Adrenal gland (tissue), 12 donors: ENCODE measurements around the gene PPP1R7. TPM values are rescaled to one million over a fixed set of nuclear protein-coding genes. Genes with fewer than 3 reads are reported as not detected.

ENCODE experiments used
- DNase-seq, 7 donors: peaks; one replicate each; pipeline ENCODE4 v3.0.0-alpha.2; 2019 to 2020
- H3K27ac ChIP-seq, 5 donors: fragments of 200-600 bp; sonication (generic) in 4 of 5; 1 replicate in 3 of 5; 2 replicates in 2 of 5; pipeline versions ENCODE4 v1.5.1 to v1.8.0; 2016 to 2020; ENCODE audit warnings: mild to moderate bottlenecking in 1 of 5
- H3K27me3 ChIP-seq: fragments of 200-600 bp; 2 replicates; pipeline ENCODE4 v1.8.0; 2021
- H3K36me3 ChIP-seq, 2 donors: fragments of 200-600 bp; replicated peaks in 1 of 2; 1 replicate in 1 of 2; 2 replicates in 1 of 2; pipeline versions ENCODE4 v1.5.1 to v1.8.0; 2018 to 2022
- H3K4me1 ChIP-seq, 2 donors: fragments of 200-600 bp; replicated peaks in 1 of 2; 1 replicate in 1 of 2; 2 replicates in 1 of 2; pipeline versions ENCODE4 v1.5.1 to v1.8.0; 2018 to 2021
- H3K4me3 ChIP-seq, 4 donors: fragments of 200-600 bp; sonication (generic) in 3 of 4; one replicate each; pipeline ENCODE4 v1.5.1; 2016 to 2018
- H3K9me3 ChIP-seq, 3 donors: fragments of 200-600 bp; sonication (generic) in 1 of 3; replicated peaks in 1 of 3; 1 replicate in 2 of 3; 2 replicates in 1 of 3; pipeline versions ENCODE4 v1.5.1 to v1.8.0; 2016 to 2021
- CTCF ChIP-seq, 6 experiments: fragments of 450-650 bp in 4 of 6; fragments of 200-600 bp in 2 of 6; sonication (generic) in 1 of 6; IDR thresholded peaks; 1 replicate in 5 of 6; 2 replicates in 1 of 6; pipeline versions ENCODE4 v1.5.1 to v1.8.0; 2016 to 2021; ENCODE audit warnings: antibody characterized with exemption in 6 of 6, mild to moderate bottlenecking in 2 of 6, moderate library complexity in 1 of 6
- POLR2A ChIP-seq, 2 donors: fragments of 450-650 bp; IDR thresholded peaks; one replicate each; pipeline ENCODE4 v1.6.1; 2017; ENCODE audit warnings: antibody characterized with exemption in 2 of 2, mild to moderate bottlenecking in 2 of 2, moderate library complexity in 1 of 2
- WGBS, 4 donors: extraction: QIAGEN DNeasy Blood & Tissue Kit in 2 of 4; methylation state at CpG; one replicate each; pipeline versions ENCODE4 v1.1.5 to v1.1.7; 2013 to 2017; 5-methylcytosine and 5-hydroxymethylcytosine counted together
- intact Hi-C, 2 donors: fragments of 100-400 bp; cut with DNase I; formaldehyde crosslinking; loops; one replicate each; pipeline versions ENCODE4 v1.14.1 to v1.15.0; 2022 to 2023
- polyA plus RNA-seq, 3 donors: library from polyadenylated mRNA; stranded (reverse); fragments of 200-250 nt in 2 of 3; fragments of 350-450 nt in 1 of 3; fragmentation: Illumina TruSeq in 1 of 3; extraction: RNeasy Lipid Tissue Mini Kit (QIAGEN cat#74804) in 1 of 3; gene quantifications; one replicate each; pipeline ENCODE4 v1.2.3, GENCODE V29; 2013 to 2014
- total RNA-seq, 9 donors: library from RNA; depleted of rRNA in 4 of 9; stranded (reverse); fragments of >200 nt in 4 of 9; fragments of 120-200 nt in 1 of 9; fragmentation: NEBNext Ultra II Directional in 1 of 9; extraction: Animal tissue kit (Norgen Biotek cat#: 25700) in 1 of 9; gene quantifications; one replicate each; pipeline versions ENCODE4 v1.1.0 to v1.2.4, GENCODE V29; 2013 to 2023
- donor health status: healthy with polysubstance abuse.
- donor health status: Bipolar disorder and iron deficiency.
- donor health status: DM: yes; HTN: yes; CAD: no.
- donor health status: DM: no; HTN: no; CAD: no.
- donor health status: DM: no; HTN: no; CAD: no.
- donor health status: DM: yes; HTN: yes; CAD: no.

Gene PPP1R7
- total and polyA plus RNA-seq, 12 donors, result 26.2 to 128 (median 63.1) TPM

- TF ChIP-seq POLR2A (IDR thresholded peaks at IDR 0.05) (no peak), CTCF (IDR thresholded peaks at IDR 0.05) (no peak)
- H3K4me1 ChIP-seq, result peaks cover 7 to 22% of the 10 kb centered on the region in 2 donors
- intact Hi-C loops, result no loop called here
- no peaks in the 10 kb centered on the region for H3K9me3 ChIP-seq
- no peak overlapping the region for H3K27ac ChIP-seq
- no peak for DNase-seq
- 73 to 78% (median 76%) methylated on average over 8 of the region's 8 CpGs for WGBS, 4 donors
- H3K4me3 ChIP-seq, result no peak overlapping the region
- H3K36me3 ChIP-seq, result peaks cover 0 to 5% of the 10 kb centered on the region in 2 donors
- no peaks in the 10 kb centered on the region for H3K27me3 ChIP-seq
Measured at GRCh38 chr2:241151934-241152660, 1.8 kb downstream of the PPP1R7 start.

- intact Hi-C loops, result no loop called here
- no peak overlapping the region for H3K4me3 ChIP-seq
- no peaks in the 10 kb centered on the region for H3K27me3 ChIP-seq
- H3K4me1 ChIP-seq, result peaks cover 7 to 19% of the 10 kb centered on the region in 2 donors
- no peak for DNase-seq
- H3K27ac ChIP-seq, result no peak overlapping the region
- WGBS, 4 donors, result 89 to 95% (median 90%) methylated on average over 7 of the region's 7 CpGs
- peaks cover 0 to 20% of the 10 kb centered on the region in 2 donors for H3K36me3 ChIP-seq
- TF ChIP-seq POLR2A (IDR thresholded peaks at IDR 0.05) (no peak), CTCF (IDR thresholded peaks at IDR 0.05) (no peak)
- H3K9me3 ChIP-seq, result no peaks in the 10 kb centered on the region
Measured at GRCh38 chr2:241153616-241154015, 3.3 kb downstream of the PPP1R7 start.

GRCh38 chr2:241154915-241155314 is 4.6 kb downstream of the PPP1R7 start:
- no peak overlapping the region for H3K4me3 ChIP-seq
- H3K4me1 ChIP-seq, result peaks cover 7 to 15% of the 10 kb centered on the region in 2 donors
- no peaks in the 10 kb centered on the region for H3K9me3 ChIP-seq
- TF ChIP-seq POLR2A (IDR thresholded peaks at IDR 0.05), result no peak
- no peak for TF ChIP-seq CTCF (IDR thresholded peaks at IDR 0.05)
- no peak for DNase-seq
- intact Hi-C loops, result no loop called here
- no peaks in the 10 kb centered on the region for H3K27me3 ChIP-seq
- peaks cover 0 to 30% of the 10 kb centered on the region in 2 donors for H3K36me3 ChIP-seq
- H3K27ac ChIP-seq, result no peak overlapping the region
- WGBS, 4 donors, result 89 to 99% (median 96%) methylated on average over 4 of the region's 4 CpGs

- TF ChIP-seq CTCF (IDR thresholded peaks at IDR 0.05), result no peak
- TF ChIP-seq POLR2A (IDR thresholded peaks at IDR 0.05), result no peak
- peaks cover 4 to 13% of the 10 kb centered on the region in 2 donors for H3K4me1 ChIP-seq
- H3K27ac ChIP-seq, result no peak overlapping the region
- H3K9me3 ChIP-seq, result no peaks in the 10 kb centered on the region
- H3K27me3 ChIP-seq, result no peaks in the 10 kb centered on the region
- intact Hi-C loops, result no loop called here
- peaks cover 0 to 30% of the 10 kb centered on the region in 2 donors for H3K36me3 ChIP-seq
- 50 to 78% (median 71%) methylated on average over 1 of the region's 1 CpG for WGBS, 4 donors
- H3K4me3 ChIP-seq, result no peak overlapping the region
- DNase-seq, result no peak
Measured at GRCh38 chr2:241155936-241156335, 5.7 kb downstream of the PPP1R7 start.
